Esophagus squamous epithelium (tissue), 4 donors: ENCODE measurements around the gene SETX.

ENCODE experiments used
- CTCF ChIP-seq, 6 experiments: fragments of 450-650 bp in 4 of 6; fragments of 200-600 bp in 2 of 6; sonication (generic) in 2 of 6; IDR thresholded peaks; one replicate each; pipeline ENCODE4 v1.5.1; 2016 to 2019; ENCODE audit warnings: antibody characterized with exemption in 6 of 6, mild to moderate bottlenecking in 4 of 6, moderate library complexity in 4 of 6
- POLR2A ChIP-seq, 4 donors: fragments of 450-650 bp; IDR thresholded peaks; one replicate each; pipeline ENCODE4 v1.6.1; 2017; ENCODE audit warnings: antibody characterized with exemption in 4 of 4, mild to moderate bottlenecking in 4 of 4, moderate library complexity in 3 of 4

GRCh38 chr9:132384376-132384775 lies 29.6 kb upstream of the SETX start:
- TF ChIP-seq POLR2A (IDR thresholded peaks at IDR 0.05) (no peak), CTCF (IDR thresholded peaks at IDR 0.05) (no peak)
